Activated CD8-positive, alpha-beta T cell treated with anti-CD3 and anti-CD28 coated beads for 36 hours (primary cell): Measurements from ENCODE around the gene LILRB4. TPM values are rescaled to one million over a fixed set of nuclear protein-coding genes. Genes with fewer than 3 reads are reported as not detected.
A peak's percentile ranks its signal among the peaks of the same experiment; 100 is the strongest.

Source experiments
- ATAC-seq: fragments of 200-7000 bp; cut with Tn5 transposase; one replicate; pipeline ENCODE4 v1.10.0; 2021; ENCODE audit warnings: mild to moderate bottlenecking, moderate library complexity
- CTCF ChIA-PET: fragments of 350-600 bp; sonication (Branson Sonifier 250); formaldehyde crosslinking; loops from one replicate; lab custom pipeline; 2021; ENCODE audit warnings: antibody characterized with exemption; lab: Charles Lee
- POLR2A ChIA-PET: fragments of 350-600 bp; sonication (Branson Sonifier 250); formaldehyde crosslinking; loops from one replicate; lab custom pipeline; 2021; ENCODE audit warnings: antibody characterized with exemption; lab: Charles Lee
- DNase-seq: peaks from one replicate; pipeline ENCODE4 v3.0.0-alpha.2; 2020
- H3K27ac Mint-ChIP-seq: one replicate; pipeline ENCODE4 v1.8.0; 2021; ENCODE audit warnings: mild to moderate bottlenecking, mixed read lengths
- H3K27me3 Mint-ChIP-seq: one replicate; pipeline ENCODE4 v1.8.0; 2021; ENCODE audit warnings: mixed read lengths
- H3K36me3 Mint-ChIP-seq: one replicate; pipeline ENCODE4 v1.8.0; 2021; ENCODE audit warnings: low read depth, mixed read lengths
- H3K4me1 Mint-ChIP-seq: one replicate; pipeline ENCODE4 v1.8.0; 2021; ENCODE audit warnings: low read depth, mixed read lengths
- H3K4me3 Mint-ChIP-seq: one replicate; pipeline ENCODE4 v1.8.0; 2021; ENCODE audit warnings: mild to moderate bottlenecking, moderate library complexity, mixed read lengths
- H3K9me3 Mint-ChIP-seq: one replicate; pipeline ENCODE4 v1.8.0; 2021; ENCODE audit warnings: mixed read lengths
- CTCF ChIP-seq: fragments of 200-600 bp; IDR thresholded peaks from one replicate; pipeline ENCODE4 v1.8.0; 2022; ENCODE audit warnings: antibody characterized with exemption, mild to moderate bottlenecking
- intact Hi-C: fragments of 100-400 bp; cut with micrococcal nuclease; formaldehyde crosslinking; loops from one replicate; pipeline ENCODE4 v1.10.0; 2022
- total RNA-seq, 2 experiments: library from RNA; stranded (reverse); gene quantifications; one replicate each; pipeline ENCODE4 v1.2.3, GENCODE V29; 2021

Gene LILRB4
- total RNA-seq, 2 experiments from 2014 or later, result not detected

GRCh38 chr19:54682306-54682856, 19.6 kb downstream of the LILRB4 start:
- no peak overlapping the region for H3K27ac Mint-ChIP-seq
- H3K9me3 Mint-ChIP-seq, result no peaks in the 10 kb centered on the region
- no peaks in the 10 kb centered on the region for H3K36me3 Mint-ChIP-seq
- H3K4me1 Mint-ChIP-seq, result no peaks in the 10 kb centered on the region
- H3K4me3 Mint-ChIP-seq, result no peak overlapping the region
- intact Hi-C loops, result no loop called here
- ATAC-seq (no peak), DNase-seq (no peak)
- ChIA-PET POLR2A (interaction anchor here (0.7 kb wide), 1 partner anchor 193 kb away, joined by 5 read pairs; no protein-coding TSS in a partner anchor), CTCF (interaction anchor here (0.9 to 2.0 kb wide), 5 partner anchors 8 to 202 kb away, joined by 3 to 18 read pairs (median 4); no protein-coding TSS in a partner anchor)
- peaks cover 15% of the 10 kb centered on the region for H3K27me3 Mint-ChIP-seq
- no peak for TF ChIP-seq CTCF

GRCh38 chr19:54684527-54684926, 21.7 kb downstream of the LILRB4 start:
- ChIA-PET CTCF (interaction anchor here (1.5 kb wide), 1 partner anchor 31 kb away, joined by 4 read pairs; no protein-coding TSS in a partner anchor), POLR2A (no interaction called here)
- Mint-ChIP-seq H3K4me3 (no peak overlapping the region), H3K4me1 (no peaks in the 10 kb centered on the region), H3K36me3 (no peaks in the 10 kb centered on the region), H3K27me3 (peaks cover 18% of the 10 kb centered on the region), H3K9me3 (no peaks in the 10 kb centered on the region), H3K27ac (no peak overlapping the region)
- peak; percentile 19 for DNase-seq
- no peak for TF ChIP-seq CTCF
- no peak for ATAC-seq
- intact Hi-C loops, result no loop called here

- Mint-ChIP-seq H3K4me1 (no peaks in the 10 kb centered on the region), H3K27ac (no peak overlapping the region), H3K27me3 (peaks cover 22% of the 10 kb centered on the region), H3K9me3 (no peaks in the 10 kb centered on the region), H3K4me3 (no peak overlapping the region), H3K36me3 (no peaks in the 10 kb centered on the region)
- intact Hi-C loops, result no loop called here
- ChIA-PET CTCF (no interaction called here), POLR2A (no interaction called here)
- no peak for ATAC-seq
- no peak for TF ChIP-seq CTCF
- no peak for DNase-seq
Measured at GRCh38 chr19:54691582-54692297, 29.0 kb downstream of the LILRB4 start.

DNA sequence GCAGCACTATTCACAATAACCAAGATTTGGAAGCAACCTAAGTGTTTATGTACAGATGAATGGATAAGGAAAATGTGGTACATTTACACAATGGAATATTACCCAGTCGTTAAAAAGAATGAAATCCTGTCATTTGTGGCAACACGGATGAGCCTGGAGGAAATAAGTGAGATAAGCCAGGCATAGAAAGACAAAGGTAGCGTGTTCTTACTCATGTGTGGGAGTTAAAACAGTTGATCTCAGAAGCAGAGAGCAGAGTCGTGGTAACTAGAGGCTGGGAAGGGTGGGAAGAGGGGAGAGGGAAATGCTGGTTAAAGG, 29.5 kb downstream of the LILRB4 start:
- H3K4me1 Mint-ChIP-seq, result no peaks in the 10 kb centered on the region
- H3K27me3 Mint-ChIP-seq, result peaks cover 22% of the 10 kb centered on the region
- CTCF ChIA-PET, result no interaction called here
- POLR2A ChIA-PET, result no interaction called here
- intact Hi-C loops, result no loop called here
- H3K4me3 Mint-ChIP-seq, result no peak overlapping the region
- H3K27ac Mint-ChIP-seq, result no peak overlapping the region
- no peaks in the 10 kb centered on the region for H3K36me3 Mint-ChIP-seq
- TF ChIP-seq CTCF, result no peak
- H3K9me3 Mint-ChIP-seq, result no peaks in the 10 kb centered on the region
- no peak for DNase-seq
- no peak for ATAC-seq

- intact Hi-C loops, result no loop called here
- no peak overlapping the region for H3K4me3 Mint-ChIP-seq
- no peak overlapping the region for H3K27ac Mint-ChIP-seq
- ChIA-PET CTCF (interaction anchor here (1.0 kb wide), 1 partner anchor 19 kb away, joined by 3 read pairs; no protein-coding TSS in a partner anchor), POLR2A (interaction anchor here (0.5 kb wide), 1 partner anchor 376 kb away, joined by 3 read pairs; no protein-coding TSS in a partner anchor)
- no peaks in the 10 kb centered on the region for H3K4me1 Mint-ChIP-seq
- no peak for TF ChIP-seq CTCF
- no peaks in the 10 kb centered on the region for H3K36me3 Mint-ChIP-seq
- peaks cover 25% of the 10 kb centered on the region for H3K27me3 Mint-ChIP-seq
- DNase-seq (no peak), ATAC-seq (no peak)
- H3K9me3 Mint-ChIP-seq, result no peaks in the 10 kb centered on the region
Measured at GRCh38 chr19:54694648-54695047, 31.9 kb downstream of the LILRB4 start.
